Measurements from ENCODE around the gene RRH. TPM values are rescaled to one million over a fixed set of nuclear protein-coding genes. Genes with fewer than 3 reads are reported as not detected.

RRH gene
- total RNA-seq, 1 donor from 2014 or later = not detected

DNA sequence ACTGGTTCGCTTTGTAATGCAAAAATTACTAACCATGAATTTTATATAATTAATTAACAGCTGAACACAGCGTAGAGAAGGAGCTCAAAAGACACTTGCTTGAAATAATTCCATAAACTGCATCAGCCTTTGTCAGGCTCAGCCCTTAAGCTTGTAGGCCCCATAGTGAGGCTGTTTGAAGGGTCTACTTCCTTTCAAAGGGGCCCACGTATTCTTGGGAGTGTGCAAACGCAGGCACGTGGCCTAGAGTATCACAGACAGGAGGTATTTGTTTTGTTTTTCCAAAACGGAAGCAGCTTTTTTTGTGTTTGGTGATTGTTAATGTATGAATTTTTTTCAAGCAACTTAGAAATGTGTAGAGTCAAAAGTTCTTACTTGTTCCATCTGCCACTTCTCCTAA lies 59.3 kb downstream of the RRH start:
- no peak for DNase-seq

DNA sequence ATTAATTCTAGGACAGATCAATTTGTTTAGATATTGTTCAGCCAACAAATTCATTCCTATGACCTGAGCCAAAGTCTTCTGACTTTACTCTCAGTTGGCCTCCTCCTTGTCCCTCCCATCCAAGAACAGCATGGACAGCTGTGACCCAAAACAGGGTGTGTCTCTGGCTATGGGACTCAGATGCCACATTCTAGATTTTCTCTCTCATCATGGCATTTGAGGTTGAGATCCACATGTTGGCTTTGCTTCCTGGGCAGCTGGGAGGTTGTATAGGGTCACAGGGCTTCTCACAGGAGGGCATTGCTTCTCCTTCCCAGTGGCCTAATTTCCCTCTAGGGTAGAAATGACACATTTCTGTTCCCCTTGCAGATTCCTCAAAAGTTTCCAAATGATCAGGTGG lies 62.3 kb downstream of the RRH start:
- peak; percentile 2 for DNase-seq

Other genes with a start within 250 kb of the RRH start
- 18.4 TPM for gene CASP6, start 124.5 kb upstream of the RRH start, total RNA-seq
- 19.6 TPM for gene PLA2G12A, start 97.9 kb upstream of the RRH start, total RNA-seq
- gene CFI, start 26.0 kb upstream of the RRH start, total RNA-seq = 11.8 TPM
- gene GAR1, start 12.2 kb upstream of the RRH start, total RNA-seq = 9.0 TPM
- 0.51 TPM for gene LRIT3, start 20.1 kb downstream of the RRH start, total RNA-seq
- 16.9 TPM for gene EGF, start 84.9 kb downstream of the RRH start, total RNA-seq

Measured in tongue (tissue), 2 donors.